ENCODE data around the gene ADGRE2.

GRCh38 chr19:14772467-14772866 lies 5.9 kb downstream of the ADGRE2 start:
- TF ChIP-seq POLR2AphosphoS5 (IDR thresholded peaks at IDR 0.05) (no peak), CTCF (IDR thresholded peaks at IDR 0.05) (no peak)
